ENCODE results near the gene KCNJ15.

KCNJ15 gene

GRCh38 chr21:38300141-38300578 lies 43.4 kb downstream of the KCNJ15 start:
- DNase-seq: no peak

- DNase-seq: no peak
Measured at GRCh38 chr21:38301321-38302214, 44.8 kb downstream of the KCNJ15 start.

- no peak for DNase-seq
Measured at GRCh38 chr21:38303300-38303699, 46.5 kb downstream of the KCNJ15 start.

- no peak for DNase-seq
Measured at GRCh38 chr21:38306433-38307141, 49.8 kb downstream of the KCNJ15 start.

GRCh38 chr21:38307771-38308531 lies 51.2 kb downstream of the KCNJ15 start:
- DNase-seq: no peak

GRCh38 chr21:38308532-38309119 lies 51.8 kb downstream of the KCNJ15 start:
- DNase-seq: no peak

- no peak for DNase-seq
Measured at GRCh38 chr21:38310646-38311485, 54.1 kb downstream of the KCNJ15 start.

GRCh38 chr21:38311765-38312164 lies 55.0 kb downstream of the KCNJ15 start:
- no peak for DNase-seq

GRCh38 chr21:38312822-38313221 lies 56.0 kb downstream of the KCNJ15 start:
- DNase-seq: no peak

GRCh38 chr21:38314558-38314957 lies 57.8 kb downstream of the KCNJ15 start:
- no peak for DNase-seq

- DNase-seq: no peak
Measured at GRCh38 chr21:38315122-38315521, 58.3 kb downstream of the KCNJ15 start.

- DNase-seq: no peak
Measured at GRCh38 chr21:38319781-38320180, 63.0 kb downstream of the KCNJ15 start.

- DNase-seq: no peak
Measured at GRCh38 chr21:38321568-38321967, 64.8 kb downstream of the KCNJ15 start.

GRCh38 chr21:38322311-38322950 lies 65.6 kb downstream of the KCNJ15 start:
- no peak for DNase-seq

- no peak for DNase-seq
Measured at GRCh38 chr21:38323721-38324531, 67.1 kb downstream of the KCNJ15 start.

- no peak for DNase-seq
Measured at GRCh38 chr21:38325216-38325615, 68.4 kb downstream of the KCNJ15 start.

GRCh38 chr21:38325731-38326420 lies 69.1 kb downstream of the KCNJ15 start:
- DNase-seq: no peak

GRCh38 chr21:38326429-38326828 lies 69.6 kb downstream of the KCNJ15 start:
- DNase-seq: no peak

GRCh38 chr21:38326899-38327298 lies 70.1 kb downstream of the KCNJ15 start:
- DNase-seq: no peak

- DNase-seq: no peak
Measured at GRCh38 chr21:38327984-38328383, 71.2 kb downstream of the KCNJ15 start.
